Hepatocyte (in vitro differentiated cells): ENCODE measurements around the gene SLC30A4.

Experiments used
- EZH2 ChIP-seq: fragments of 200-600 bp; sonication (generic); IDR thresholded peaks from 2 replicates; pipeline ENCODE4 v1.6.1; 2016; ENCODE audit warnings: antibody characterized with exemption, mild to moderate bottlenecking, borderline replicate concordance
- TF ChIP-seq, protein P1 (sequence below): fragments of 200-600 bp; sonication (generic); IDR thresholded peaks from 2 replicates; pipeline ENCODE4 v1.5.1; 2016; ENCODE audit warnings: antibody characterized with exemption, mild to moderate bottlenecking; ENCODE audit not compliant: poor library complexity

DNA sequence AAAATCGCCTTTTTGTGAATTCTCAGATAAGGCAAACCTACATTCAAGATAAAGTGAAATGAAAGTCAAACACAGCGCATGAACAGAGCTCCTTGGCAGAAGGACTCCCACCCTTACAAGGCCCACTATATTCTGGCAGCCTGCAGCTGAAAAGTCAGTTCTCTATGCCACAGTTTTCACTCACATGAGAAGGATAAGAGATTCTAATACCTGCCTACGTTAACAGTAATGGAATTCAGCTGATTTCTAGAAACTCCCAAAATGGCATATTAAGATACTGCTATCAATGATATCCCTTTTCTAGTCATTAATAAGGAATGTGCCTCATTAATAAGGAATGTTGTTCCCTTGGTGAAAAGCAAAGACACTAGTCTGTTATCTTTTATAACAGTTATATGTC, 27.0 kb downstream of the SLC30A4 start:
- no peak for TF ChIP-seq EZH2
- TF ChIP-seq, protein P1, sequence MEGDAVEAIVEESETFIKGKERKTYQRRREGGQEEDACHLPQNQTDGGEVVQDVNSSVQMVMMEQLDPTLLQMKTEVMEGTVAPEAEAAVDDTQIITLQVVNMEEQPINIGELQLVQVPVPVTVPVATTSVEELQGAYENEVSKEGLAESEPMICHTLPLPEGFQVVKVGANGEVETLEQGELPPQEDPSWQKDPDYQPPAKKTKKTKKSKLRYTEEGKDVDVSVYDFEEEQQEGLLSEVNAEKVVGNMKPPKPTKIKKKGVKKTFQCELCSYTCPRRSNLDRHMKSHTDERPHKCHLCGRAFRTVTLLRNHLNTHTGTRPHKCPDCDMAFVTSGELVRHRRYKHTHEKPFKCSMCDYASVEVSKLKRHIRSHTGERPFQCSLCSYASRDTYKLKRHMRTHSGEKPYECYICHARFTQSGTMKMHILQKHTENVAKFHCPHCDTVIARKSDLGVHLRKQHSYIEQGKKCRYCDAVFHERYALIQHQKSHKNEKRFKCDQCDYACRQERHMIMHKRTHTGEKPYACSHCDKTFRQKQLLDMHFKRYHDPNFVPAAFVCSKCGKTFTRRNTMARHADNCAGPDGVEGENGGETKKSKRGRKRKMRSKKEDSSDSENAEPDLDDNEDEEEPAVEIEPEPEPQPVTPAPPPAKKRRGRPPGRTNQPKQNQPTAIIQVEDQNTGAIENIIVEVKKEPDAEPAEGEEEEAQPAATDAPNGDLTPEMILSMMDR, result no peak
